ENCODE measurements around the gene ACVRL1. TPM values are rescaled to one million over a fixed set of nuclear protein-coding genes. Genes with fewer than 3 reads are reported as not detected.

Gene ACVRL1
- total RNA-seq, 1 donor from 2014 or later: under 0.01 TPM

GRCh38 chr12:51913071-51914033 is 6.0 kb downstream of the ACVRL1 start:
- Histone ChIP-seq H3K4me3 (ENCODE audit: low read depth, low read length) (no peak overlapping the region), H3K36me3 (ENCODE audit: control insufficient read depth, insufficient read depth, low read length) (no peaks in the 10 kb centered on the region), H3K27me3 (ENCODE audit: control insufficient read depth, insufficient read depth, low read length) (peaks cover 14% of the 10 kb centered on the region)
- FAIRE-seq: no peak
- no peak for TF ChIP-seq CTCF (IDR thresholded peaks at IDR 0.05; ENCODE audit: insufficient read depth, low read length, severe bottlenecking)
- DNase-seq (ENCODE audit: low read depth): no peak

GRCh38 chr12:51914034-51914923 is 7.0 kb downstream of the ACVRL1 start:
- no peak for DNase-seq (ENCODE audit: low read depth)
- Histone ChIP-seq H3K36me3 (ENCODE audit: control insufficient read depth, insufficient read depth, low read length) (no peaks in the 10 kb centered on the region), H3K4me3 (ENCODE audit: low read depth, low read length) (no peak overlapping the region), H3K27me3 (ENCODE audit: control insufficient read depth, insufficient read depth, low read length) (peaks cover 8% of the 10 kb centered on the region)
- no peak for FAIRE-seq
- TF ChIP-seq CTCF (IDR thresholded peaks at IDR 0.05; ENCODE audit: insufficient read depth, low read length, severe bottlenecking): no peak

- no peak for TF ChIP-seq CTCF (IDR thresholded peaks at IDR 0.05; ENCODE audit: insufficient read depth, low read length, severe bottlenecking)
- DNase-seq (ENCODE audit: low read depth) (no peak), FAIRE-seq (no peak)
- no peak overlapping the region for H3K4me3 ChIP-seq (ENCODE audit: low read depth, low read length)
- no peaks in the 10 kb centered on the region for H3K36me3 ChIP-seq (ENCODE audit: control insufficient read depth, insufficient read depth, low read length)
- H3K27me3 ChIP-seq (ENCODE audit: control insufficient read depth, insufficient read depth, low read length): peaks cover 8% of the 10 kb centered on the region
Observed at GRCh38 chr12:51915003-51915625, 7.8 kb downstream of the ACVRL1 start.

GRCh38 chr12:51915951-51916350 is 8.6 kb downstream of the ACVRL1 start:
- TF ChIP-seq CTCF (IDR thresholded peaks at IDR 0.05; ENCODE audit: insufficient read depth, low read length, severe bottlenecking): no peak
- DNase-seq (ENCODE audit: low read depth) (no peak), FAIRE-seq (no peak)

GRCh38 chr12:51917041-51917590 is 9.8 kb downstream of the ACVRL1 start:
- no peak for DNase-seq (ENCODE audit: low read depth)
- no peak overlapping the region for H3K4me3 ChIP-seq (ENCODE audit: low read depth, low read length)
- H3K36me3 ChIP-seq (ENCODE audit: control insufficient read depth, insufficient read depth, low read length): no peaks in the 10 kb centered on the region
- TF ChIP-seq CTCF (IDR thresholded peaks at IDR 0.05; ENCODE audit: insufficient read depth, low read length, severe bottlenecking): no peak
- no peak for FAIRE-seq
- no peaks in the 10 kb centered on the region for H3K27me3 ChIP-seq (ENCODE audit: control insufficient read depth, insufficient read depth, low read length)

More at GRCh38 chr12:51915951-51916350, 8.6 kb downstream of the ACVRL1 start:
- Histone ChIP-seq H3K27me3 (ENCODE audit: control insufficient read depth, insufficient read depth, low read length) (peaks cover 3% of the 10 kb centered on the region), H3K4me3 (ENCODE audit: low read depth, low read length) (no peak overlapping the region), H3K36me3 (ENCODE audit: control insufficient read depth, insufficient read depth, low read length) (no peaks in the 10 kb centered on the region)
